Mucosa of stomach (tissue), 1 donor: ENCODE measurements around the gene NFE2L3.
"Not testable (repeated sequence)": the region's sequence is repeated elsewhere in the genome, so short reads cannot be mapped to it uniquely, and the experiment has no call there.

ENCODE experiments used
- H3K27me3 ChIP-seq: one replicate; pipeline ENCODE4 v1.7.0; 2013; ENCODE audit warnings: mild to moderate bottlenecking, low read length; ENCODE audit not compliant: control insufficient read depth, insufficient read depth
- H3K36me3 ChIP-seq: one replicate; pipeline ENCODE4 v1.7.0; 2013; ENCODE audit warnings: low read length; ENCODE audit not compliant: control insufficient read depth, insufficient read depth
- H3K4me1 ChIP-seq: one replicate; pipeline ENCODE4 v1.7.0; 2013; ENCODE audit warnings: mild to moderate bottlenecking, low read length; ENCODE audit not compliant: control insufficient read depth, insufficient read depth
- H3K4me3 ChIP-seq: one replicate; pipeline ENCODE4 v1.7.0; 2013; ENCODE audit warnings: low read length
- H3K9ac ChIP-seq: one replicate; pipeline ENCODE4 v1.7.0; 2013; ENCODE audit warnings: mild to moderate bottlenecking, low read length, moderate library complexity
- H3K9me3 ChIP-seq: one replicate; pipeline ENCODE4 v1.7.0; 2013; ENCODE audit warnings: mild to moderate bottlenecking, low read length, moderate library complexity; ENCODE audit not compliant: control insufficient read depth
- donor health status: Pancreatic carcinoma.

NFE2L3 gene

GRCh38 chr7:26151096-26151495 lies 902 bp upstream of the NFE2L3 start:
- H3K9ac ChIP-seq = no peak overlapping the region

DNA sequence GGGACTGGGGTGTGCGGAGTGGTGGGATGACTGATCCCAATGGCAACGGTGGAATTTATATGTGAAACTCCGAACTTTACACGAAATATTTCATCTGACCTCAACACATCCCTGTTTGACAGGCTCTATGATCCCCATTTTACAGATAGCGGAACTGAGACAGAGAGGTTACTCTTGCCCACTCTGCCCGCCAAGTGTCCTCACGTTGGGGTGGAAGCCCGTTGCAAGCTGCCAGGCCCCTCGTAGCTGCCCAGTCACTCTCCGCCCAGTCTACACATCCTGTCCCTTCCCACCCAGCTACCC lies 397 bp upstream of the NFE2L3 start:
- peak overlapping the region; percentile 44 for H3K9ac ChIP-seq
- H3K36me3 ChIP-seq = no peaks in the 10 kb centered on the region
- H3K27me3 ChIP-seq = peaks cover 8% of the 10 kb centered on the region
- peak overlapping the region; percentile 40 for H3K4me3 ChIP-seq
- no peaks in the 10 kb centered on the region for H3K9me3 ChIP-seq
- peaks cover 31% of the 10 kb centered on the region for H3K4me1 ChIP-seq

More at GRCh38 chr7:26151096-26151495, 902 bp upstream of the NFE2L3 start:
- Histone ChIP-seq H3K36me3 (no peaks in the 10 kb centered on the region), H3K4me3 (no peak overlapping the region), H3K4me1 (peaks cover 30% of the 10 kb centered on the region), H3K9me3 (no peaks in the 10 kb centered on the region), H3K27me3 (peaks cover 8% of the 10 kb centered on the region)

- peaks cover 34% of the 10 kb centered on the region for H3K4me1 ChIP-seq
- H3K4me3 ChIP-seq = peak overlapping the region; percentile 11
- H3K9me3 ChIP-seq, H3K27me3 ChIP-seq, H3K9ac ChIP-seq, H3K36me3 ChIP-seq: not testable (repeated sequence)
These were observed 813 bp downstream of the NFE2L3 start for GRCh38 chr7:26152782-26153240.

DNA sequence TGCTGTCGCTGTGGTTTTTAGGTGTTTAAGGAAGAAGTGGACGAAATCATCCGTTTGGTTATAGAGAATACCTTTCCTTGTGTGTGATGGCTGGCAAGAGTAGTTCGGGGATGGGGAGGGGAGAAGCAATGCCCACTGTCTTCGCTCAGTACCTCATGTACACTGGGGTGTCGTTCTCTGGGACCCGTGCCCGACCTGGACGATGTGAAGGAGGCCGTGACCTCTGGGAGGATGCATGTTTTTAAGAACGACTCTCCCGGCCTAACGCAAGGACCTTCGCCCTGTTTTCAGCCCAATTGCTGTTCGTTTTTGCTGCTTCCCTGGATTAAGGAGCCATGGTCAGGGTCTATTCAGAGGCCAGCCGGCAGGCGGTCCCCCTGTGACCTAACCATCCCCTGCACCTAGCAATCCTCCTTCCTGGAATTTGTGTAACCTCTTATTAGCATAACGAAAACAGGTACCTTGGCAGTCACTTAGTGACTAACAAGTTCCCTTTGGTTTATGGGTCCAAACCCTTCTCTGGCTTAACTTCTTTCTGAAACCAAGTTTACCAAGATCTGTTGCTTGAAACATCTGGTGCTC lies 1.3 kb downstream of the NFE2L3 start:
- no peaks in the 10 kb centered on the region for H3K9me3 ChIP-seq
- peaks cover 34% of the 10 kb centered on the region for H3K4me1 ChIP-seq
- H3K4me3 ChIP-seq = peak overlapping the region; percentile 11
- H3K36me3 ChIP-seq = no peaks in the 10 kb centered on the region
- H3K27me3 ChIP-seq = peaks cover 8% of the 10 kb centered on the region
- peak overlapping the region; percentile 19 for H3K9ac ChIP-seq

DNA sequence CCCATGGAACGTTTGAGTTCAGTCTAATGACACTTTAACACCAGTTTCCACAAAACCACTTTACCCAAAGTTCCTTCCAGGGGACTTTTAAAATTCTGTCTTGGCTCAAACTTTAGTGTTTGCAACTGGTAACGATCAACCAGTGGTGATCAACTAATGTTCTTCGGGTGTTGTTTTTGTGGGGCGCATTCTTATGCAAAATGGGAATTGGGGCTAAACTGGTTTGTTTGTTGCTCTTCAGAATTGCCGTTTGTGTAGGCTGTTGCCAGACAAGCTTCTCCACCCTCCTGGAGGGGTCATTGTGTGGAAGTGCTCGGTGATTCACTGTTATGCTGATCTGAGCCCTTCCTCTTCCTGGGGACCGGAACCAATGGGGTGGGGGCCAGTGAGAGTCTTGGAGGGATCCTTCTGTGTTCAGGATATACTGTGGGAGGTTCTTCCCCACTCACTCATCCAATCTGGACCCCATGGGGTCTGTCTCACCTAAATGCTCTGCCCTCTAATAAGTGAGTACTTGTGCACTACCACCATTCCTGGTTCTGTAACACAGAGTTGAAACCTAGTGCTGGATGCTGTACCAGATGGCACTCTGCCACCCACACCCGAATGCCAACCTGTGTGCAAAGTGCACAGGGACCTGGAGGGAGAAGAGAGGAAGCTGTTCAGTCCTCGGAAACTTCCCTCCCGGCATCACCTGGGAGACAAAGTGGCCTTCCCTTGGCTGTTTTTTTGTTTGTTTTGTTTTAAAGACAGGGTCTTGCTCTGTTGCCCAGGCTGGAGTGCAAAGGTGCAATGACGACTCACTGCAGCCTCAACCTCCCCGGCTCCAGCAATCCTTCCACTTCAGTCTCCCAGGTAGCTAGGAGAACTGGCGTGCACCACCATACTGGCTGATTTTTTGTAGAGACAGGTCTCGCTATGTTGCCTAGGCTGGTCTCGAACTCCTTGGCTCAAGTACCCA lies 2.1 kb downstream of the NFE2L3 start:
- peaks cover 35% of the 10 kb centered on the region for H3K4me1 ChIP-seq
- no peak overlapping the region for H3K4me3 ChIP-seq
- peaks cover 8% of the 10 kb centered on the region for H3K27me3 ChIP-seq
- H3K36me3 ChIP-seq = no peaks in the 10 kb centered on the region
- peak overlapping the region; percentile 19 for H3K9ac ChIP-seq
- H3K9me3 ChIP-seq = no peaks in the 10 kb centered on the region

DNA sequence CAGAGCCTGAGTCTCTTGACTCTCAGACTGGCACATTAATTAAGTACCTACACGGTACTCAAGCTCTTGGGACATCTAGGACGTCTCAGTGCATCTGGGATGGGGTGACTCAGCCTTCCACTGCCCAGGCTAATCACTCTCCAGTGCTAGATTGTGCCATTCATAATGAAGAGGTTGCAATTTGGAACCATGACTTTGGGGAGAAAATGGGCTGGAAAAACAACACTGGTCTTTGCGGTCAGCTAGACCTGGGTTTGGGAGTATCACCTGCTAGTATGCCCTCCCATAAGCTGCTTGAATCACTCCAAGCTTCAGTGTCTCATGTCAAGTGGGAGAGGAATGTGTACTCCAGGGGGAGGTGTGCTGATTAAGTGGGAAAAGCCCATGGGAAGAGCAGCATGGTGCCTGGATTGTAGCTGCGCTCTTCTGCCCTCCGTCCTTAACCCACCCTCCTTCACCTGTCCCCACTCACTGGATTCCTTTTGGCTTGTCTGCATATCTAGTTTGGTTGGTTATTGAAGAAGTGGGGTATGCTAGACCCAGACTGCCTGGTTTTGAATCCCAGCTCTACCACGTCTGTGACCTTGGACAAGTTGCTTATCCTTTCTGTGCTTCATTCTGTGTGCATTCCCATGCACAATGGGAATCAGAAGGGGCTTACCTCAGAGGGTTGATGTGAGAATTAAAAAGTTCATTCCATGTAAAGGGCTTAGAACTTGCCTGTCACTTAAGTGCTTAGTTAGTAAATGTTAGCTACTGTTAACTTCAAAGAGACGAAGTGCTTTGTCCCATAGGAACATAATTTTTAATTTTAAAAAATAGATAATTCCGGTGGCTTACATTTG lies 3.8 kb downstream of the NFE2L3 start:
- H3K4me1 ChIP-seq = peaks cover 40% of the 10 kb centered on the region

GRCh38 chr7:26156451-26157420 lies 4.7 kb downstream of the NFE2L3 start:
- Histone ChIP-seq H3K9me3 (no peaks in the 10 kb centered on the region), H3K9ac (no peak overlapping the region), H3K4me3 (no peak overlapping the region), H3K4me1 (peaks cover 35% of the 10 kb centered on the region), H3K36me3 (no peaks in the 10 kb centered on the region), H3K27me3 (no peaks in the 10 kb centered on the region)

More for the DNA sequence above, 3.8 kb downstream of the NFE2L3 start:
- H3K4me3 ChIP-seq = no peak overlapping the region
- H3K27me3 ChIP-seq = peaks cover 7% of the 10 kb centered on the region
- no peaks in the 10 kb centered on the region for H3K9me3 ChIP-seq
- H3K36me3 ChIP-seq = no peaks in the 10 kb centered on the region
- H3K9ac ChIP-seq = no peak overlapping the region

GRCh38 chr7:26157520-26158105 lies 5.6 kb downstream of the NFE2L3 start:
- Histone ChIP-seq H3K9ac (no peak overlapping the region), H3K27me3 (no peaks in the 10 kb centered on the region), H3K9me3 (no peaks in the 10 kb centered on the region), H3K36me3 (no peaks in the 10 kb centered on the region), H3K4me3 (no peak overlapping the region), H3K4me1 (peaks cover 34% of the 10 kb centered on the region)

DNA sequence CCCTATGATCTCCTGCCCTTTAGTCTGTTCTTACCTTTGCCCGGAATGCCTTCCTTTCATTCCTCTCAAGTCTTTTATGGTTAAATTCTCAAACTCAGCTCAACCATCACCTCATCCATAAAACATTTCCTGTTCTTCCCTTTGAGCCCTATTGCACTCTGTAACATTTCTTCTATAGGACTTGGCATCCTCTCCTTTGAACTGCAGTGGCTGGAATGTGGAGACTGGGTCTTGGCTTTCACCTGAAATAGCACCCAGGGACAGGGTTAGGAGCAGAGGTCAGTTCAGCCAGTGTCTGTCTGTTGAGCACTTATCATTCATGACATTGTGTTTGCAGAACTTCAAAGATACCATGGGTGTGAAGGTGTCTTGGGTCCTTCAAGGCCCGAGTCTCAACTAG lies 7.2 kb downstream of the NFE2L3 start:
- Histone ChIP-seq H3K9me3 (no peaks in the 10 kb centered on the region), H3K4me3 (no peak overlapping the region), H3K27me3 (no peaks in the 10 kb centered on the region), H3K36me3 (no peaks in the 10 kb centered on the region), H3K9ac (no peak overlapping the region), H3K4me1 (peaks cover 20% of the 10 kb centered on the region)

DNA sequence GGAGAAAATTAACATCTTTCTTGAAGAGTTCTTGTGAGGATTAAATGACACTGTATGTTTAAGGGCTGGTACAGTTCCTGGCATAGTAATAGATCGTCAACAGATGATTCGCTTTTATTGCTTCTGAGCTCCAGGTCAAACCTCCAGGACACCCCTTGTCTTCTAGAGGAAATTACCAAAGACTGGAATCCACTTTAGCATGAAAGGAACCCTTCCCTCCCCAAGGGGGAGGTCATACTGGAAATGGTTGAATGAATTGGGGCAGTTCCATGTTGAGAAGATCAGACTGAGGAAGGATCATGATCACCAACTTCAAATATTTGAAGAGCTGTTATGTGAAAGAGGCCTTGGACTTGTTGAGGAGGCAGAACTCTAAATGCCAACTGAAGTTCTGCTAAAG lies 8.9 kb downstream of the NFE2L3 start:
- Histone ChIP-seq H3K4me3 (no peak overlapping the region), H3K9ac (no peak overlapping the region), H3K9me3 (no peaks in the 10 kb centered on the region), H3K4me1 (peaks cover 11% of the 10 kb centered on the region), H3K27me3 (no peaks in the 10 kb centered on the region), H3K36me3 (no peaks in the 10 kb centered on the region)

DNA sequence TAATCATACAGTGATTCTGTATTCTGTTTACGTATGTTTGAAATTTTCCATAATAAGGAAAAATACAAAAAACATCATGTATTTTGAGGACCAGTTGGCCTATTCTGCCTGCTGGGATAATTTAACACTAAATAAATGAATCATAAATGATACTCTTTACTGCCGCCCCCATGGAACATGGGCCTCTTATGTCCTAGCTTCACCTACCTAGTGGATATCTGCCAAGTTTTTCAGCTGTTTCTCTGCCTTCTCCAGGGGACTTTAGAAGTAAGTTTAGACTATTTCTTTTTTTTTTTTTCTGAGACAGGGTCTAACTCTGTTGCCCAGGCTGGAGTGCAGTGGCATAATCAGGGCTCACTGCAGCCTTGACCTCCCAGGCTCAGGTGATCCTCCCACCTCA lies 10.4 kb downstream of the NFE2L3 start:
- Histone ChIP-seq H3K9ac (no peak overlapping the region), H3K9me3 (no peaks in the 10 kb centered on the region), H3K4me1 (peaks cover 19% of the 10 kb centered on the region), H3K4me3 (no peak overlapping the region), H3K27me3 (no peaks in the 10 kb centered on the region), H3K36me3 (no peaks in the 10 kb centered on the region)
